Dedifferentiated amniotic fluid mesenchymal stem cell (primary cell): ENCODE data around the gene KLF15.

Source experiments
- DNase-seq: peaks from one replicate; pipeline ENCODE4 v3.0.0-alpha.2; 2016; ENCODE audit errors: extremely low spot score

The KLF15 gene

GRCh38 chr3:126357295-126358037 lies at the start of gene KLF15:
KLF15 (minus strand) TSS chr3:126357408; CDS start chr3:126352922, 4,486 bp downstream.
- DNase-seq, result peak; percentile 48

DNA sequence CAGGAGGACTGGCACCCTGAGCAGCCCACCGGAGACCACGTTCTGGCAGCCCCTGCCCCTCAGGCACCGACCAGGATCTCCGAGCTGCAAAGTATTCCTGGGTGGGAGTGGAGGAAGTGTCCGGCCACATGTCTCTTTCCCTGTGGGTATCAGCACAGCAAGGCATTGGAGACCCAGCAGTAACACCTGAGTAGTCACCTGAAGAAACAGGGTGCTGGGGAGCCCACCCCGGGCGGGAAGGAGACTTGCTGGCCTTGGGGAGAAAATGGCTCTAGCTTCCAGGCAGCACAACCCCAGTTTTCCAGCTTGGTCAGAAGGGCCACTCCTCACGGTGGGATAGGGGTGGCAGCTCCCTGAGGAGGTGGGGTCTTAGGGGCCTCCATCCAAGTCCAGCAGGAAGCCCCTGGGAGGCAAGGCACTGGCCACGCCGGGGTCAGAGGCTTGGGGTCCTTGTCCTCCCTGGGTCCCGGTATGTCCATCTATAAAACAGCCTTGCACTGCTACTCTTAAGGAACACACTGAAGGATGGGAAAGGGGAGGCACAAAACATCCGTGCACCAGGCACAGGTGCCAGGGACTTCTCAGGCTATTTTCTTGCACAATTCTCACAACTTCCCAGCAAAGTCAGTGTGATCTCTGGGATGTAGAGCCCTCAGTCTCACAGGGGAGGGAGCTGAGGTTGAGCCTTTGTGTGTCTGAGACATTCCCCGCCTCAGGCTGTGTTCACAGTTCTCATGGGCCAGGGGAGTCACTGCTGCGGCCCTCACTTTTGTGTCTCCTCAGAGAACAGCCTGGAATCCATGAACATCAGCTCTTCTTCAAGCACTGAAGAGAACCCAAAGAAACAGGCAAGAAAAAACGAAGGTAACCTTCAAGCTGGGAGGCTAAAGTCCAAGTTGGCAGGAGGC lies 49.4 kb upstream of the KLF15 start:
- DNase-seq, result no peak

- no peak for DNase-seq
Observed at GRCh38 chr3:126402666-126403302, 45.6 kb upstream of the KLF15 start.

DNA sequence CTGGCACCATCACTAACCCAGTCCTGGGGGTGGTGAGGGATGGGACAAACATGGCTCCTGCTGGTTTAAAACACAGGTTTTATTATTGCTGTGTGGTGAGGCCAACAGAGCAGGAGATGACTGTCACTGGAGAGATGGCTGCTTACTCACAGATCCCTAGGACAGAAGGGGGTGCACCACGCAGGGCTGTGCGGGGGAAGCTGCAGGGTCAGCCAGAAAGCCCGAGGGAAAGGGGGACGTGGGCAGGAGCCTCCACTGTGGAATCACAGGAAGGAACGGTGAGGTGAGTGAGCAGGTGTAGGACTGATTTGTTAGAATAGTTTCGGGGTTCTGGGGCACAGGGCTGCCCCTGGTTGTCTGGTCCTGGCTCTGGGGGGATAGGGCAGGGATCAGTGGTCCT lies 45.0 kb upstream of the KLF15 start:
- no peak for DNase-seq

DNA sequence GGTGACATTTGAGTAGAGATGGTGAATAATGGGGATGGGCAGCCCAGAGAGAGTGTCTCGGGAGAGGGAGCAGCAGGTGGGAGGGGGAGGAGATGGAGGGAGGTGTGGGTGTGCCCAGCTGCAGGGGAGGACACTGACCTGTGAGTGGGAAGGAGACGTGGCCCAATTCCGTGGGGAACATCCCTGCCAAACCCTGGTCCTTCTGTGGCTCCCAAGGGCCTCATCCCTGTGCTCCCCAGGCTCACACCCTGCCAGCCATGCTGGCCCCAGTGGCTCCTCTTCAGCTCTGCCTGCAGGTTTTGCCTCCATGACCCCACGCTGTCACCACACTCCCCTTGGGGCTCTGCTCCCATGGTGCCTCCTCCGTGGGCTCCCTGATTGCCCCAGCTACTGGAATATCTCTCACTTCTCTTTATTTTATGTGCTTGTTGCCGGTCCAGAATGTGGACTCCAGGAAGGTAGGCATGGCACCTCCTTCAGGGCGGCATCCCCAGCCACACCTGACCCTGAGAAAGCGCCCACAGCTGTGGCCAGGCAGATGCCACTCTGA lies 44.5 kb upstream of the KLF15 start:
- DNase-seq, result no peak

GRCh38 chr3:126399756-126400155 lies 42.5 kb upstream of the KLF15 start:
- DNase-seq, result no peak

GRCh38 chr3:126399351-126399735 lies 42.1 kb upstream of the KLF15 start:
- DNase-seq, result no peak

GRCh38 chr3:126398423-126399350 lies 41.5 kb upstream of the KLF15 start:
- no peak for DNase-seq

DNA sequence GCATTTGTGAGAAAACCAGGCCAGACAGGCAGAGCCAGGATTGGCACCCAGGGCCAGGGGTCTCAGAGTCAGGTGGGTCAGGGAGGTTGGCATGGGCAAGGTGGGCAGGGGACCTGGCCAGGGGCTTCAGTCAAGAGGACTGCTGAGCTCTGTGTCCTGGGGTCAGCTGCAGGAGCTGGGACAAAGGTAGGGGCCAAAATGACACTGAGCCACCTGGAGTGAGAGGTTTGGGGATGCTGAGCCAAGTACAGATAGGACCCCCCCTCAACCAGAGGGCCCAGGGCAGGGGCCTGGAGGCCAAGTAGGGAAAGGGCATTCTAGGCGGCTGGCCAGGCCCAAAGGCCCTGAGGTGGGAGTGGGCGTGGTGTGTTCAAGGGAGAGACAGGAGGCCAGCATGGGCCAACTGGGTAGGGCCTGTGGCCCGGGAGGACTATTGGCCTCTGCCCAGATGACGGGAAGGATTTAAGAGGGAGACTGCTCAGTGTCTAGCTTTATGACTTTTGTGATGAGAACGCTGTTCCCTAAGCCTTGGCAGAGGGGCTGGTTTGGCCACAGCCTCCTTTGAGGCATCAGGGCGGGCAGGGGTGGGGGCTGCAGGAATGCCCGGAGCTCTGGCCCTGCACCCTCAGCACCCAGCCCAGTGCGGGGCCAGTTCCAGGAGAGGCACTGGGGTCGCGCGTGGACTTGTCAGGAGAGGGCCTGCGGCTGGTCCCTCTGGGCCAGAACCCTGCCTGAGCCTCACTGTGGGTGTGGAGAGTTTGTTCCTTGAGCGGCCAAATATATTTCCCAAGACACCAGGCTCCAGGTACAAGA lies 40.6 kb upstream of the KLF15 start:
- DNase-seq, result no peak

DNA sequence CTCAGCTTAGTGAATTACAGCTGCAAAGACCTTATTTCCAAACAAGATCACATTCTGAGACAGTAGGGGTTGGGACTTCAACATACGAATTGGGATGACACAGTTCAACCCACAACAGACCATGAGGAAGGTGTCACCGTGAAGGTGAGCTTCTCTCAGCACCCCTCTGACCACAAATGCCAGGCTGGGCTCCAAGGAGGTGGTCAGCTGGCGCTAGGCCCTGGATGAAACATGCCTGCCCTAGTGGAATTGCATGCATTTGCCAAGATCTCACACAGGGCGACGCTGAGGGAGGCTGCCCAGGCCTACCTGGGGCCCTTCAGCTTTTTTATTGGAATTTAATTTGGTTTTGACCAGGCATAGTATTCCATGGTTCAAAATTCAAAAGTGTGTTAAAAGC lies 39.3 kb upstream of the KLF15 start:
- DNase-seq, result no peak

DNA sequence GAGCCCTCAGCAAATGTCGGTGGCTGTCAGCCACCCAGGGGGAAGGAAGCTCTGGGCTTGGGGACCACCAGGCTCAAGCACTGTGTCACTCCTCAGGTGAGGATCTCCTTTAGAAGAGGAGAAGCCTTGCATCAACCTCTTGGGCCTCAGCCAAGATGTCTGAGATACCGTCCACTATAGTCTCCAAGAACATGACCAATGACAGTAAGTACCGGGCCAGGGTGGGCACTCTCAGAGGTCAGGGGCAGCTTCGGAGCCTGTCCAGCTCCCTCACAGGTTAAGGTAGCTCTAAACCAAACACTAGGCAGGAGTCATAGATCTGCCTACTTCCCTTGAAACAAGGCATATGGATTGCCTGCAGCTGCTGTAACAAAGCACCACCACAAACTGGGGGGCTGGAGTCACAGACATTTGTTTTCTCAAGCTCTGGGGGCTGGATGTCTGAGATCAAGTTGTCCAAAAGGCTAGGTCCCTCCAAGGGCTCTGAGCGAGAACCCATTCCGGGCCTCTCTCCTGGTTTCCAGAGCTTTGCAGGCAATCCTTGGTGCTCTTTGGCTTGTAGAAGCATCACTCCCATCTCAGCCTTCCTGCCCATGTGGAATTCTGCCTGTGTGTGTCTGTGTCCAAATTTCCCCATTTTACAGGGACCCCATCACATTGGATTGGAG lies 38.8 kb upstream of the KLF15 start:
- DNase-seq, result no peak

GRCh38 chr3:126394977-126395321 lies 37.7 kb upstream of the KLF15 start:
- DNase-seq, result no peak

- DNase-seq, result no peak
Observed at GRCh38 chr3:126394179-126394976, 37.2 kb upstream of the KLF15 start, which contains the start of gene CFAP100. CFAP100 (plus strand) TSS chr3:126394909; CDS start chr3:126396001, 1,092 bp downstream.

- no peak for DNase-seq
Observed at GRCh38 chr3:126393563-126393962, 36.4 kb upstream of the KLF15 start.

DNA sequence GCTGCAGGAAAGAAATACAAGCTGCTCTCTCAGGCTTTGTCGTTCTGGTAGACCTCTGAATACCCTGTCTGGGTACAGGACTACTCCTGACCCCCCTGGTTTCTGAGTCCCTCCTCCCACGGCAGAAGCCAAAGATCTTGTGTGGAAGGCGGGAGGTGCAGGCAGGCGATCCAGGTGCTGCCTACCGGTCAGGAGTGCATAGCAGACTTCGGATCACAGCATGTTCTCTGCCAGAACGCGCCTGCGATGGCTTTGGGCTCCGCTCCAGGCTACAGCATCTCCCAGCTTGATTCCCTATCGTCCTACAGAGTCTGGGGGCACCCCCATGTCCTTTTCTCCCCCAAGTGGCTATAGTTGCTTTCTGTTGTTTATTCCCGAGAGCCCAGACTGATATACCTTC lies 35.0 kb upstream of the KLF15 start:
- no peak for DNase-seq

- DNase-seq, result no peak
Observed at GRCh38 chr3:126391631-126392030, 34.4 kb upstream of the KLF15 start.

DNA sequence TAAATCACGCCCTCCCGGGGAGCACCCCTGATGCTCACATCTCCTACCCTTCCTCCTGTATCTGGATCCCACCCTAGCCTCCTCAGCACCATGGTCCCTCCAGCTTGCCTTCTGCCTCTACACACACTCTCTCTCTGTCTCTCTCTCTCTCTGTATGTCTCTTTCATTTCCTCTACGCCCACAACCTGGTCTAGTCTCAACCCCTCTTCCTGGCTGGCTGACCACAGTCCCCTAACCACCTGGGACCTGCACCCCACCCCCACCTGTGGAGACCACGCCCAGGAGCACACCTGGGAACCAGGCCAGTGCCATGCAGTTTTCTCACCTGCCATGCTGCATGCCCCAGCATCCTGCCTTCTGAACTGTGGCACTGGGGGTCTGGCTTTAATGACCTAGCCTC lies 33.5 kb upstream of the KLF15 start:
- no peak for DNase-seq

DNA sequence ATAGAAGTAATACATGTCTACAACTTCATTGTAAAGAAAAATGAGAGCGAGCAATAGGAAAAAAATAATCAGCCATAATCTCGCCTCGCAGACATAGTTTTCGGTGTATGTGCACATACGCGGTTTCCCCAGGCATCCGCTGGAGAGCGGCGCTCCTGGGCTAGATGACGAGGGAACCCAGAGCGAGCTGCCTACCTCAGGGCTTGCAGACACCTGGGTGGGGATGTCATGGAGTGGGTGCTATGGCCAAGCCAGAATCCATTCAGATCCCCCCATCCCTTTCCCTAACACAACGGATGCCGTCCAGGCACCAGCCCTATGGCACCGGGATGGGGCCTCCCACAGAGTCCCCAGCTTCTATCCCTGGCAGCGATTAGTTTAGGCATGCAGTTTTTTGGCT lies 33.0 kb upstream of the KLF15 start:
- no peak for DNase-seq

GRCh38 chr3:126389794-126390146 lies 32.6 kb upstream of the KLF15 start:
- DNase-seq, result no peak
